ENCODE data around the gene GTF3C5. TPM values are rescaled to one million over a fixed set of nuclear protein-coding genes. Genes with fewer than 3 reads are reported as not detected.
"Not testable (repeated sequence)": the region's sequence is repeated elsewhere in the genome, so short reads cannot be mapped to it uniquely, and the experiment has no call there.

The GTF3C5 gene
- total RNA-seq, 1 experiment from 2014 or later, result 90.7 TPM

GRCh38 chr9:133054194-133054890 is 23.5 kb downstream of the GTF3C5 start:
- DNase-seq (ENCODE audit: low read depth), result no peak

GRCh38 chr9:133054966-133055365 is 24.2 kb downstream of the GTF3C5 start:
- no peak for DNase-seq (ENCODE audit: low read depth)

- no peak for DNase-seq (ENCODE audit: low read depth)
Measured at GRCh38 chr9:133055788-133056420, 25.1 kb downstream of the GTF3C5 start.

- no peak for DNase-seq (ENCODE audit: low read depth)
Measured at GRCh38 chr9:133056533-133056932, 25.7 kb downstream of the GTF3C5 start.

- no peak for DNase-seq (ENCODE audit: low read depth)
Measured at GRCh38 chr9:133057006-133057405, 26.2 kb downstream of the GTF3C5 start.

- no peak for DNase-seq (ENCODE audit: low read depth)
Measured at GRCh38 chr9:133057553-133057952, 26.8 kb downstream of the GTF3C5 start.

GRCh38 chr9:133058071-133058470 is 27.3 kb downstream of the GTF3C5 start:
- DNase-seq (ENCODE audit: low read depth), result no peak

- no peak for DNase-seq (ENCODE audit: low read depth)
Measured at GRCh38 chr9:133058550-133059320, 27.9 kb downstream of the GTF3C5 start.

- DNase-seq (ENCODE audit: low read depth), result no peak
Measured at GRCh38 chr9:133059623-133060022, 28.8 kb downstream of the GTF3C5 start.

GRCh38 chr9:133060417-133060841 is 29.6 kb downstream of the GTF3C5 start:
- no peak for DNase-seq (ENCODE audit: low read depth)

GRCh38 chr9:133061019-133061763 is 30.4 kb downstream of the GTF3C5 start:
- not testable (repeated sequence) for DNase-seq (ENCODE audit: low read depth)

GRCh38 chr9:133061764-133062145 is 31.0 kb downstream of the GTF3C5 start, which contains the start of gene CEL:
CEL (plus strand) TSS chr9:133061981; CDS start chr9:133062003, 22 bp downstream.
- not testable (repeated sequence) for DNase-seq (ENCODE audit: low read depth)

GRCh38 chr9:133062569-133062968 is 31.8 kb downstream of the GTF3C5 start:
- DNase-seq (ENCODE audit: low read depth), result not testable (repeated sequence)

- no peak for DNase-seq (ENCODE audit: low read depth)
Measured at GRCh38 chr9:133063159-133063499, 32.3 kb downstream of the GTF3C5 start.

GRCh38 chr9:133063500-133064231 is 32.9 kb downstream of the GTF3C5 start:
- no peak for DNase-seq (ENCODE audit: low read depth)

- no peak for DNase-seq (ENCODE audit: low read depth)
Measured at GRCh38 chr9:133064241-133065069, 33.7 kb downstream of the GTF3C5 start.

- no peak for DNase-seq (ENCODE audit: low read depth)
Measured at GRCh38 chr9:133065070-133065388, 34.2 kb downstream of the GTF3C5 start.

- no peak for DNase-seq (ENCODE audit: low read depth)
Measured at GRCh38 chr9:133066181-133066983, 35.6 kb downstream of the GTF3C5 start.

- no peak for DNase-seq (ENCODE audit: low read depth)
Measured at GRCh38 chr9:133067006-133067405, 36.2 kb downstream of the GTF3C5 start.

Data from HT1080 (cell line).